Measurements from ENCODE around the gene CFAP74.

The CFAP74 gene

DNA sequence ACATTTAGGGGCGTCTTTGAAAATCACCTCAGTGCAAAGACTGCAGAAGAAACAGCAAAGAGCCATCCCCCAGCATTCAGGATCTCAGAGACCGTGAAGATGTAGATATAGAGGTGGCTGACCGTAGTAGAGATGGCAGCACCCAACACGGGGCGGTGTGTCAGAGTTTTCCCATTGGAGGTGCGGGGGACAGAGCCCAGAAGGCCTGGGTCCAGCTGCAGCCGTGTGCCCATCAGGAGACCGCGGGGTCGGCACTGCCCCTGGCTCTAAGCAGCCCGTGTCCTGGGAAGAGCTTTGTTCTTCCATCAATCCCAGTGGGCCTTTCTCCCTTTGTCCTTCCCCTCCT, 16.7 kb upstream of the CFAP74 start:
- DNase-seq: no peak

DNA sequence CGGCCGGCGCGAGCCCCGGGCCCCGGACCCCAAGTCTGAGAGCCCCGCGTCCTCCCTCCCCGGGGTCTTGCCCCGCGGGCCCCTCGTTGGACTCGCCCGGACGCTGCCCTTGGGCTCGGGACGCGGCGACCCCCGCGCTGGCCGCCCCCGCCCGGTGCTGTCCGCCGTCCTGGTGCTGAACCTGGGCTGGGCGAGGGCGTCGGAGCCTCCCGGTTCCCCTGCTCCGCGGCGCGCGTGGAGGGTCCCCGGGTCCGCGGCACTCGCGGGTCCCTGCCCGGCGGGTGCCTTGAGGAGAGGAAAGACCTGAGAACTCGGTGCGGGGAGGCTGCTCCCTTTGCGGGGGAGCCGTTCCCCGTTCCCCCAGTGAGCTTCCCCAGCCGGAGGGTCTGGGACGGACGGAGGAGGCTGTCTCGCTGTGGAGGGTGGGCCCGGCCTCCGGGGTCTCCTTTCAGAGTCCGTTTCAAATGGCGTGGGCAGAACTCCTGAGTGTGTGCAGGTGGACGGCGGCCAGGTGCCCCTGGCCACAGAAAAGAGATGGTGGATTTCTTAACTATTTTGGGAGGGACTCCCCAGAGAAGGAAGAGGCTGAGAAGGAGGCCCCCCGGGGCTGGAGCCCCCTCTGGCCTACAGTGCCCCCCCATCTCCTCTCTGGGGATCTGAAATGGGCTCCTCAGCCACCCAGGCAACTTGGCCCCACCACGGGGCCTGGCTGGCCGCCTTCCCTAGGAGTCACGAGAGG, 16.2 kb upstream of the CFAP74 start:
- DNase-seq: no peak

DNA sequence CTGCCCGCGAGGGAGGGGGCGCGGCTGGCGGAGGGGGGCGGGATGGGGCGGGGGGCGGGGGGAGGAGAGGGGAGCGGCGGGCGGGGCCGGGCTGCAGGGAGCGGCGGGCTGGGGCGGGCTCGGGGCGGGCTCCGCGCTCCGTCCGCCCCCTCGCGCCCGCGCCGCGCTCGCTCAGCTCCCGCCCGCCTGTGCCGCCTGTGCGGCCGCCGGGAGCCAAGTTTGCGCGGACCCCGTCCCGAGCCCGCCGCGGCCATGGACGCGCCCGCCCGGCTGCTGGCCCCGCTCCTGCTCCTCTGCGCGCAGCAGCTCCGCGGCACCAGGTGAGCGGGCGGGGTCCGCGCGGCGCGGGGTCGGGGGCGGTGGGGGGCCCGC, 15.6 kb upstream of the CFAP74 start, which contains the start of gene GABRD:
GABRD (plus strand) TSS at position 174 of the 372 bp plus-strand sequence; CDS start at position 253, 79 bp downstream.
- no peak for DNase-seq

DNA sequence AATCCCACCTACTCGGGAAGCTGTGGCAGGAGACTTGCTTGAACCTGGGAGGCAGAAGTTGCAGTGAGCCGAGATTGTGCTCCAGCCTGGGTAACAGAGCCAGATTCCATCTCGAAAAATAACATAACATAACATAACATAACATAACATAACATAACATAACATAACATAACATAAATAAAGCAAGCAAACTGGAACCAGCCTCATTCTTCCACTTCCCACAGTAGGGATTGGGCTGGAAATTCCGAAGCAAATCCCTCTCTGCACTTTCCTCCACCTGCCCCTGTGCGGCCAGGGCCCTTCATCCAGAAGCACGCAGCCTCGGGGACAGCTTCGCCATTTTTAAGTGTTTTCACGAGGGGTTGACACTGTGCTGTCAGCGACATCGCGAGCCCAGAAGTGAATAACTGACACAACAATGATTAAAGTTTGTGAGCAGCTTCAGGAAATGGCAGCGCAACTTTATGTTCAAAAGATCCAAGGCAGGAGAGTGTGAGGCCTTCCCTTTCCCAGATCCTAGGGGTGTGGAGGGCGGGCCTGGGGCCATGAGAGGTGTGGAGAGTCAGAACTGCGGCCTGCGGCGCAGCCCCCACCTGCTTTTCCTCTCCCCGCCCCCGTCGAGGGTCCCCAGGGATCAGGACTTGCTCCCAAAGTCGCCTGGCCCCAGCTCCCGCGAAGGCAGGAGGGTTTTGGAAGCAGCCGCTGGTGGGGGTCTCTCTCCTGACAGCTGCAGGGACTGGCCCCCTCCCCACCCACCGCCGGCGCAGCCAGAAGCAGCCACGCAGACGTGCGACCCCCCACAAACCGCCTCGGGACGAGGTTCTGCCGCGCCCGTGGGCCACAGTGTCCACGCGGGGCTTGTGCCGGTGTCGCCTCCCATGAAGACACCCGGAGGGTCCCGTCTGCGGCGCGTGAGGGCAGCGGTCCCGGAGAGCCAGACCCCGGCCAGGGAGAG, 14.9 kb upstream of the CFAP74 start:
- DNase-seq: no peak

DNA sequence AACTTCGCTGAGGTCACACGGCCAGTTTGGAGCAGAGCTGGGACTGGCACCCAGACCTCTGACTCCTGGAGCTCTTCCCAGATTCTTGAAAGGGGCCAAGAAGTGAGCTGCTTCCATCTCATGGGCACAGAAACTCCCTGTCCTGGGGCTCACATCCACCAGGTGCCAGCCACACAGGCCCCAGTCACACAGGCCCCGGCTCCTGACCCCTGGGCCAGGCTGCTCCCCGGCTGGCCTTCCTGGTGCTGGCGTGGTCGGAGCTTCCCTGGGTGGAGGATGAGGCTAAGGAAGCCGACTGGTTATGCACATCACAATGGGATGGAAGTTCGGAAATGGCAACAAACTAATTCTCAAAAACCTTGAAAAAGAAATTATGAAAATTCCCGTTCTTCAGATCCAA, 12.5 kb upstream of the CFAP74 start:
- no peak for DNase-seq

DNA sequence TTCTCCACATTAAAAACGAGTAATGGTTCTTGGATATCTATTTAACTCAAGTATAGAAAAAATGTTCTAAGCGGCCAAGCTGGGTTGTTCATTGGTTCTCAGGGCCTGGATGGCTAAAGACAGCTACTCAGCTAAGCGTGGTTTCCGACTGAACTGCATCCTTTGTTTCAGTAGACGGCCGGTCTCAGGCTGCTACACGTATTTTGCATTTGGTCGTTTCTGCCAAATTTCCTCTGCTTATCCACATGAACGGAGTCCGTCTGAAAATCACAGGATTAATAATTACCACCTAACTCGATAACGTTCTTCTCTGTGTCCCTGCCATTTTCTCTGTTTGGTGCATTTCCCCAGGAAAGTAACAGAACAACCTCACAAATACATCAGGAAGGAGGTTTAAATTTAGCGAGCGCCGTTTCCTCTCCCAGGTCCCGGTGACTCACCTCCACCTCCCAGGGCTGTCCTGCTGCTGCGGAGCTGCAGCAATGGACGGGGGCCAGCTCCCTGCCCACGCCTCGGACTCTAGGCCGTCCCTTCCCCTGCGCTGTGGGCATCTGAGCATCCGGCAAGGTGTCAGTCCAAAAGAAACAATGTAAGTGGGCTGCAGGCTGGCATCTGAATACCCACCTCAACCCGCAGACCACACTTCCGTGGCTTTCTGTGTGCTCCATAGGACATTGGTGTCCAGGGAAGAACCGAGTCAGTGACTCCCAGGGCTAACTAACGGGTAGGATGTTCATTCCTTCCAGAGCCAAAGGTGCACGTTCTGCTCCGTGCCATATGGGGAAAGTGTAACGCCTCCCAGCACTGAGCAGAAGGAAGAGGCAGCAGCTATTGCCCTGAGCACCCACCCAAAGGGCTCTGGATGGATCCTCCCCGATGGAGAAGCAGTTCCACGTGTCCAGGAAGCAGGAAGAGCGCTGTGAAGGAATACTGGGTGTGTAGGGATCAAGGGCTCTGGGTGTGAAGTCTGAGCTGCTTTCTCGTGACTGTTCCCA, 11.5 kb upstream of the CFAP74 start:
- no peak for DNase-seq

DNA sequence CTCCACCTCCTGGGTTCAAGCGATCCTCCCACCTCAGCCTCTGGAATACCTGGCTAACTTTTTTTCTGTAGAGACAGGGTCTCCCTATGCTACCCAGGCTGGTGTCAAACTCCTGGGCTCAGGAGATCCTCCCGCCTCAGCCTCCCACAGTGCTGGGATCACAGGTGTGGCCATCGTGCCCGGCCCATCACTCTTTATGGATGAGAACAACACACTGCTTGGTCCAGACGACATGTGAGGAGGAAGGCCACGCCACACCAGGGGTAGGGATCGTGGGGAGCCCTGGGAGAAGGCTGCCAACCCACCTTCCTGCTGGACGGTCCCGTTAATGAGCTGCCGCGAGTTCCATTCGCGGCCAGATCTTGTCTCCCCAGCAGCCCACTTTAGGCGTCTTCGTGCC, 10.6 kb upstream of the CFAP74 start:
- no peak for DNase-seq

DNA sequence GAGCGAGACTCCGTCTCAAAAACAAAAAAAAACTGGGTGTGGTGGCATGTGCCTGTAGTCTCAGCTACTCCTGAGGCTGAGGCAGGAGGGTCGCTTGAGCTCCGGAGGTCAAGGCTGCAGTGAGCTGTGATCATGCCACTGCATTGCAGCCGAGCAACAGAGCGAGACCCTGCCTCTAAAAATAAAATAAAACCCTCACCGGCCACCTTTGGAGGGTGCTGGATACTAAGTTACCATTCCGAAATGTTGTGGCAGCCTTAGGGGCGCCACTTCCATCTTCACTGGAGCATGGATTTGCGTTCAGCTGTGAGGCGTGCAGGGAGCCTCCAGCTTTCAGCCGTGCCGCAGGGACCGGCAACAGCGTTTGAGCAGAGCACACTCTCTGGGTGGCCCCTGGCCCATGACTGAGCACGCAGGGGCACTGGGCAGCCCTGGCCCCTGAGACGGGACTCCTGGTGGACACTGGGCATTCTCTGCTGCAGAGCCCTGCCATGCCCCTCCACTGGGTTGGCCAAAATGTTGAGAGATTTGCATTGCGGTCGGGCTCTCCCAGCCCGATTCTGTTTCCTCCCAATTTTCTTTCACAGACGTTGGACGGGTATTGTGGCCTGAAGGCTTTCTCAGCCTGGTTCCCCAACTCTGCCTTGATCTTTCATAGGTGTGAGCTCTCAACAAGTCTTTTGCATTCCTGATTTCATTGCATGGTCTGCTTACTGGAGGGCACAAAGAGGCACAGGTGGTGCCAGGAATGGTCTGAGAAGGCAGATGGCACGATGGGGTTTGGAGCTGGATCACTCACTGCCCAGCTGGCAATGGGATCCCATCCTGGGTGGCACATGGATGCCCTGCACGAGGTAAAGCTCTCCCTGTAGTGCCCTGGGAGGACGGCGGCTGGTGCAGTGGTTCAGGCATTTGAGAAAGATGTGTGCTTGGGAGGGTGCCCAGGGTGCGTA, 5.8 kb upstream of the CFAP74 start:
- no peak for DNase-seq

DNA sequence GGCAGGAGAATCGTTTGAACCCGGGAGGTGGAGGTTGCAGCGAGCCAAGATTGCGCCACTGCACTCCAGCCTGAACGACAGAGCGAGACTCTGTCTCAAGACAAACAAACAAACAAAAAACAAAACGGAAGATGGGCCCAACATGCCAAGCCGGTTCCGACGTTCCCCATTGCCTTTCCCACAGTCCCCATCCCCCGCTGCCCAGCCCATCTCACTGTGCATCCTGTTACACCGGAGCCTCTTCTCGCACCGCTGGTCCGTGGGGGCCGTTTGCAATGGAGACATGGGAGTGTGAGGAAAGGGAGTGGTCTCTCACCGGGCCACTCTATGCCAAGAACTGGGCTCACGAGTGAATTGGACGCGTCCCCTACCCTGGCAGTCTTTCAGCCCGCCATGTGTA, 1.3 kb upstream of the CFAP74 start:
- no peak for DNase-seq

DNA sequence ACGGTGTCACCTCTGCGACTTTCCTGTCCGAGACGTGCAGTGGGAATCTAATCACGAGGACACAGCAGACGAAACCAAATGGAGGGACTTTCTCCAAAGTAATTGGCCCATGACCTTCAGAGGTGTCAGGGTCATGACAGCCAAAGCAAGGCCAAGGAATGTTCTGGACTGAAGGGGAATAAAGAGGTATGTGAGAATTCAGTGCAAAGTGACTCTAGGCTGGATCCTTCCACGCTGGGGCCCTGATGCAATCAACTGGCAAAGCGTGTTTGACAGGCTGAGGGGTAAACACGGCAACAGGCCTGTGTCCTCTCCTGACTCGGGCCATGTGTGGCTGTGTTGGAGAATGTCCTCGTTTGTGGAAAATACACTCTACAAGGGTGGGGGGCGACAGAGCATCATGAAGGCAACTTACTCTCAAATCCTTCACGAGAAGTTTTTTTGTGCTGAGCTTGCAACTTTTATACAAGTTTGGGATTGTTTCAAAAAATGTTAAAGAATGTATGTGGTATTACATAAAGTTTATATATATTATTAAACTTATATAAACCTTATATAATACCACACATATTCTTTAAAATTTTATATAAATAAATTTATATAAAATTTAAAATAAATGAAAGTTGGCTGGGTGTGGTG, 1.7 kb downstream of the CFAP74 start:
- no peak for DNase-seq

DNA sequence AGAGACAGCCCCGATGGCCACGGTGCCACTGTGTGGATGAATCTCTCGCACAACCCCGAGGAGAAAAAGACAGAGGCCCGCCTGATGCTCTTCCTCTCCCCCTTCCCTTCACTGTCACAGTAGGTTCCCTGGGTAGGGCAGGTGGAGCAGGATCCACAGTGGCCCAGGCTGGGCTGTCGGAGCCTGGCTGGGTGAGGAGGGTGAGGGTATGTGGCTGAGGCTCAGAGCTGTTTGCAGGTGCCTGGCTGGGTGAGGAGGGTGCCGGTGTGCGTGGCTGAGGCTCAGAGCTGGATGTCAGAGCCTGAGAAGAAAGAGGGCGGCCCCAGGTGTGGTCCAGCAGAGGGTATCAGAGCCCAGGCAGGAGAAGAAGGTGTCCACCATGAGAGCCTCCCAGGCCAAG, 2.7 kb downstream of the CFAP74 start:
- DNase-seq: no peak

DNA sequence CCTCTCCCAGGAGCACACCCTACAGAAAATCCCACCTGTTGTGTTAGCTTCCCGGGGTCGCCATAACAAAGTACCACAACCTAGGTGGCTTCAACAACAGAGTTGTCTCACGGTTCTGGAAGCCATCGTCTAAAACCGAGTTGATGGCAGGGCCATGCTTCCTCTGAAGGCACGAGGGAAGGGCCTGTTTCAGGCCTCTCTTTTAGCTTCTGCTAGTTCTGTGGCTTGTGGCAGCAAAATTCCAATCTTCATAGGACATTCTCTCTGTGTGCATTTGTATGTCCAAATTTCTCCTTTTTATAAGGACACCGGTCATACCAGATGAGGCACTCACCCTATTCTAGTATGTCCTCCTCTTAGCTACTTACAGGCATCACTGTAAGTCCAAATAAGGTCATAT, 3.2 kb downstream of the CFAP74 start:
- no peak for DNase-seq

DNA sequence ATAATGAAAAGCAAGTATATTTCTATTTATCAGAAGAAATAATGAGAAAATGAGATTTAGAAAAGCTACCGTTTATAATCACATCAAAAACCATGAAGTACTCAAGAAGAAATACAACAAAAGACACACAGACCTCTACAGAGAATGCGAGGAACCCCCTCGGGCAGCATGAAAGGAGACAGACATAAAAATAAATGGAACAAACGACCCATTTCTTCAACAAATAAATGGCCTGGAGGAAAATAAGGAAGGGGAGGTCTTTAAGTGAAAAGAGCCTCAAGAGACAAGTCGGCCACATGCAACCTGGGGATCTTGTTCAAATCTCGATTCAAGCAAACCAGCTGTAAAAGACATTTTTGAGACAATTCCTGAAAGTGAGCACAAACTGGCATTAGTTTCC, 6.0 kb downstream of the CFAP74 start:
- no peak for DNase-seq

DNA sequence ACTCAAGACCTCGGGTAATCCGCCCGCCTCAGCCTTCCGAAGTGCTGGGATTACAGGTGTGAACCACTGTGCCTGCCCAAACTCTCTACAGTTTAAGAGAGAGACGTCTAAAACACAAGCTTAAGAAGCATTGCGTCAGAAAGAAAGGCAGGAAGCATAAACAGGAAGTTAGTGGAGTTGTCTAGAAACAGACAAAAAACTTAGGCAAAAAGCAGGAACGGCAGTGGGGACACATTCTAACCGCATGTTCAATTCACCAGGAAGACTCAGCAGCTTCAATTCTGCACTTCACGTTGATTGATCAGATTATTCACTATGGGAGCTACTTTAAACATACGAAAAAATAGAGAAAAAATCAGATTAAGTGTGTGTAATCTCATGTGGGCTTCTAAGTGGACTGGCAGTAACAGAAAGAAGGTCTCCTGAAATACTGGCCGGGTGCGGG, 7.4 kb downstream of the CFAP74 start:
- DNase-seq: no peak

DNA sequence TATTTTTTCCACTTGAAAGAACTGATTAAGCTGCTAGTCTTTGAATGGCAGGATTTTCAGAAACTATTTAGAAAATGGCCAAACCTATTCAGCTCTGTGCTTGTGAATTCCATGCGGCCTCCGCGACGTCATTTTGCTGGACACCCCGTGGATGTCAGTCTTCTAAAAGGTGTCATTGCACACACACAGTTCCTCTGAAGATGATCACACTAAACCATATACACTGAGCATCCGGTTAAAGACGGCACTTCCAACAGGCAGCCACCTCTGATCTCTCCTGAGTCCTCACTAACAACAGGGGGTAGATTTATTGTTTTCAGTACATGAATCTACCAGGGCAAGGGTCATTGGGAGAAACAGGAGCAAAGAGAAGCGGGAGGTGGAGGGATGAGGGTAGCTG, 9.1 kb downstream of the CFAP74 start:
- no peak for DNase-seq

DNA sequence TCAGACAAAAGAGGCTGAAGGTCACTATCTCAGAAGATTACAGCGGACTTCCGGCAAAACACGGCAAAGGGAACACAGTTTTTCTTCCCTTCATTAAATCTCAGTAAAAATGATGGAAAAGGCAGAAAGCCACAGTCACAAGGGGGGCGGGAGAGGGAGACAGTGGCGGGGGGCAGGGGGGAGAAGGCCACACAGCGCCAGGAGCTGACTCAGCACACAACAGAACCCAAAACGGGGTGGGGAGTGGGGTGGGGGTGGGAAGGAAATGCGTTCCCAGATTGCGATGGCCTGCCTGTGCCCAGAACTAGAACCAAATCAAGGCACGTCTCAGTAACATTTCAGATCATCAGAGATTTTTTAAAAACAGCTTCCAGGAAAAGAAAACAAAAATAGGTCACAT, 13.4 kb downstream of the CFAP74 start:
- peak; percentile 71 for DNase-seq

DNA sequence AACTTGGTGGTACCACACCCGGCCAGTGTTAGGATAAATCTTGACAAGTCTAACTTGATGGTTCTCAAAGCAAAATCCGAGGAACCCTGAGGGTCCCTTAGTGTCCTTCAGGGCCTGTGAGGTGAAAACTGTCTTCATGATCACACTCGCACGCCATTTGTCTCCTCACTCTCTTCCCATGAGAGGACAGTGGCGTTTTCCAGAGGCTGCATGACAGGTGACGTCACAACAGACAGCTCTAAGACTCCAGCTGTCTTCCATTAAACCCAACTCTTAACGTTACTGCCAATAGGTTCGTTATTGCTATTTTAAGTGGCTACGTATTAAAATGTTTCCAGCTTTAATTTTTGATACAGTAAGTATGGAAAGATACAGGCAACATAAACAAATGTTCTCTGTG, 13.8 kb downstream of the CFAP74 start:
- no peak for DNase-seq

DNA sequence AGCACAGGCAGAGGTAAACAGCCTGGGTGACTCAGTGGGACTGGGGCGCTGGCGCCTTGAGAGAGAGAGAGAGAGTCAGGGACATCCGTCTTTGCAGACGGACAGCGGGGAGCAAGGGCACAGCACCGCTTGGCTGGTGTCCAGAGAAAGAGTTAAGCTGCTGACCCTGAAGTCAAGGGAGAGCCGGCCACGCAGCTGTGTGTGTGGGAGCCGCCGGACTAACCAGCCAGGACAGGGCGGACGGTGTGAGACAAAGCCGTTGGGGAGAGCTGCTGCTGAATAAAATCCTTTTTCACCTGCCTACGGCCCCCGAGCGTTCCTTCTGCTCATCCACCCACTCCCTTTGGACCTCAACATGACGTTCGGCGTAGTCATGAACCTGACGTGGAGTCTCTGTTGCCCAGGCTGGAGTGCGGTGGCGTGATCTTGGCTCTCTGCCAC, 14.5 kb downstream of the CFAP74 start:
- DNase-seq: no peak

DNA sequence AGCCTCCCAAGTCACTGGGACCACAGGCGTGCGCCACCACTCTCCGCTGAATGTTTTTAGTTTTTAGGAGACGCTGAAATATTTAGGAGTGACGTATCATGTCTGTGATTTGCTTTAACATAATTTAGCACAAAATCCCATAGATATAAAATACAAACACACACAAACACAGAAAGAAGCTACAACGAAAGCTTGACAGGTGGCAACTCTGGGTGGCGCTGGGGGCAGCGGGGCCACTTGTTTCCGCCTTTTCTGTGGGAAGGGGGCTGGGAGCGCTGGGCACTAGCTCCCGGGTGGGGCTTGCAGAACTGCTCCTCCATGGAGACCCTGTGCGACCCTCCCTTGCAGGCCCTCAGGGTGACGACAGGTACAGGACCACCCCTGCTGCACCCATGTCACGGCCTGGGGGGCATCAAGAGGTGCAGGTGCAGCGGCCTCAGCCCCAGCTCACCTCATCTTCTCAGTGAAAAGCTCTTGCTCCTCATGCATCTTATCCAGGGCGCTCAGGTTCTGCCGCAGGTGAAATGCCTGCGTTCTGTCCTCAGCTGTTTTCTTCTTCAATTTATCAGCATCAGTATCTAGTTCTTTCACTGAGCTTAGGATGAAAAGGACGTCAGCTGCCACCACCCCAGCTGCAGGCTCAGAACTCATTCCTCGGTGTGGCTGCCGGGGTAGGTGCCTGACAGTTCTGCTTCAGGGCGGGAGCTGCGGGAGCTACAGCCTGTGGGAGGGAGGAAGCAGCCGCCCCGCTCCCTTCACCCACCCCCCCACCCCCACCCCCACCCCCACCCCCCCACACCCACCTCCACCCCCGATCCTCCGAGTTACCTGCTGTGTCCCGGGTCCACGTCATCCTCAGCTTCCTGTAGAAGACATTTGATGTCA, 15.3 kb downstream of the CFAP74 start:
- no peak for DNase-seq

DNA sequence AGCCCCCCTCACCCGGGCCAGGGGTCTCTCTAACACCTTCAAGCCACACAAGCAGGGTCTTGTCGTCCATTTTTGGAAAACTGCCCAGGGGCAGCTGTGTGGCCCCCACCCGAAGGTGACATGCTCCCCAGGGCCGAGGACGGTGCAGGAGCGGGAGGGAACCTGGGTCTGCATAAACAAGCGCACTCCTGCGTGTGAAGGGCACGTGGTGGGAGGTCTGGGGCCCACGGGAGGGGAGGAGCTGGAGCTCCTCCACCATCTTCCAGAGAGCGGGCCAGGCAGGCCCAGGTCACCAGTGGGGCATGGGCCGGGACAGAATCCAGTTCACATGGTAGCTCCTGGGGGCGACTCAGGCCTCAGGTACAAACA, 16.5 kb downstream of the CFAP74 start:
- no peak for DNase-seq
